Left renal cortex interstitium (tissue), 4 donors: Measurements from ENCODE around the gene GSK3B. TPM values are rescaled to one million over a fixed set of nuclear protein-coding genes. Genes with fewer than 3 reads are reported as not detected.

Source experiments
- DNase-seq, 4 donors: peaks; one replicate each; pipeline ENCODE4 v3.0.0-alpha.2; 2013; ENCODE audit warnings: low read depth in 4 of 4, low spot score in 2 of 4, missing footprints in 1 of 4
- polyA plus RNA-seq, 4 donors: library from polyadenylated mRNA; unstranded; fragments of 120-200 nt; gene quantifications; one replicate each; pipeline ENCODE4 v1.2.1, GENCODE V29; 2013; ENCODE audit not compliant: insufficient read length in 4 of 4

The GSK3B gene
- polyA plus RNA-seq, 4 donors = 43.3 to 48.6 (median 44.2) TPM

DNA sequence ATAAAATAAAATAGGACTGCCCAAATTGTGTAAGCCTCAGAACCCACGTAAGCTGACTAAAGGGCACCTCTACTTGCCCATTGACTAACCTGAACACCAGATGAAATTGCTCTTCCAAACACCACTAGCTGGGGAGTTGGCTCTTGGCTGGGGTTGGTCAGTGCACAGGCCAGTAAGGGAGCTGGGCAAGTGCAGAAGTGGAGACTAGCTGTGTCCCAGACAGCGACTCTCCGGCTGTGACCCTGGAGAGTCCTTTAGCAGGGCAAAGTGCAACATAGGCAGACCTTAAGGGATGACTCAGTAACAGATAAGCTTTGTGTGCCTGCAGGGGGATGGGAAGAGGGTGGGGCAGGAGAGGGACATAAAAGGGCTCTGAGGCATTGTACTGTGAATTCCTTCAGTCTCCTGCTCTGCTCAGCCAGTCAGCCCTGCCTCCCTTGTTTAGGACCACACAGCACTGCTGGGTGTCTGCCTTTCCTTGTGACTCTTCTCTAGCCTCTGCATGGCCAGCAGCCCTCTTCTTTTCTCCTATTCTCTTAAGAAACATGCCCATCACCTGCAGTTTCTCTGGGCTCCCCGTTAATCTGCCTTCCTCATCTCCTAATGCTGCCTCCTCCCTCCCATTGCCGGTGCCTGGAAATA lies 299.2 kb downstream of the GSK3B start:
- DNase-seq = no peak

DNA sequence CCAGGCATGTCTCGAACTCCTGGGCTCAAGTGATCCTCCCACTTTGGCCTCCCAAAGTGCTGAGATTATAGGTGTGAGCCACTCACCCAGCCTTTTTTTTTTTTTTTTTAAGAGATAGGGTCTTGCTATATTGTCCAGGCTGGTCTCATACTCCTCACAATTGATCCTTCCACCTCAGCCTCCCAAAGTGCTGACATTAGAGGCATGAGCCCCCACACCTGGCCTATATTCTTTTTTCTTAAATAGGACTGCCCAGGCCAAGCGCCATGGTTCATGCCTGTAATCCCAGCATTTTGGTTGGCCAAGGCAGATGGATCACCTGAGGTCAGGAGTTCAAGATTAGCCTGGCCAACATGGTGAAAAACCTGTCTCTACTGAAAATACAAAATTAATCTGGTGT lies 299.8 kb downstream of the GSK3B start:
- no peak for DNase-seq

DNA sequence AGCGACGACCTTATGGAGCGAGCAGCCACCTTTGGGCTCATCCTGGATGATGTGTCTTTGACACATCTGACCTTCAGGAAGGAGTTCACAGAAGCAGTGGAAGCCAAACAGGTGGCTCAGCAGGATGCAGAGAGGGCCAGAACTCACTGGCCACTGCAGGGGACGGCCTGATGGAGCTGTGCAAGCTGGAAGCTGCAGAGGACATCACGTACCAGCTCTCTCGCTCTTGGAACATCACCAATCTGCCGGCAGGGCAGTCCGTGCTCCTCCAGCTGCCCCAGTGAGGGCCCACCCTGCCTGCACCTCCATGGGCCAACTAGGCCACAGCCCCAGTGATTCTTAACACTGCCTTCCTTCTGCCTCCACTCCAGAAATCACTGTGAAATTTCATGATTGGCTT lies 302.0 kb downstream of the GSK3B start:
- no peak for DNase-seq

DNA sequence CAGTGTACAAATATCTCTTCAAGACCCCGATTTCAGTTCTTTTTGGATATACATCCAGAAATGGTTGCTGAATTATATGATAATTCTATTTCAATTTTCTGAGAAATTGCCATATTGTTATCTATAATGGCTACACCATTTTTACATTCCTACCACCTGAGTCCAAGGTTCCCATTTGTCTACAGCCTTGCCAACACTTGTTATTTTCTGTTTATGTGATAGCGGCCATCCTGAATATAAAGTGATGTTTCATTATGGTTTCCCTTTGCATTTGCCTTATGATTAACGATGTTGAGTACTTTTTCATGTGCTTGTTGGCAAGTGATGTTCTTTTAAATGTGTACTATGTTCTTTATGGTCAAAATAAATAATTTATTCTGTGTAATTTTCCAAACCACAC lies 303.9 kb downstream of the GSK3B start:
- no peak for DNase-seq

DNA sequence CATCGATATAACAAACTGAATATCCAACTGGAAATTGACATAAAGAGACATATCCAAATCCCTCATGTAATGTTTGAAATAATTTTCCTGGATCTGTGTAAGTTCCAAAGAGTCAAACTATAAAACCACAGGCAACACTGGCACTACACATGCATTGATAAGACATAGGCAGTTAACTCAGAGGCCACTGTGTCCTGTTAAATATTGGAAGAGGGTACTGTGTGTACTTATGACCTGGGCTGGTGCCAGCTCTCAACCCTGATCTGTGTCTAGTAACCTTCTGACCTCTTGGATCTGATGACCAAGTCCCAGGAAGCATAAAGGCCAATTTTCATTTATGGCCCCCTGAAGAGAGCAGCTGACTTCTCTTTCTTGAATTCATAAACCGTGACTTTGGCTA lies 307.8 kb downstream of the GSK3B start:
- DNase-seq = no peak

DNA sequence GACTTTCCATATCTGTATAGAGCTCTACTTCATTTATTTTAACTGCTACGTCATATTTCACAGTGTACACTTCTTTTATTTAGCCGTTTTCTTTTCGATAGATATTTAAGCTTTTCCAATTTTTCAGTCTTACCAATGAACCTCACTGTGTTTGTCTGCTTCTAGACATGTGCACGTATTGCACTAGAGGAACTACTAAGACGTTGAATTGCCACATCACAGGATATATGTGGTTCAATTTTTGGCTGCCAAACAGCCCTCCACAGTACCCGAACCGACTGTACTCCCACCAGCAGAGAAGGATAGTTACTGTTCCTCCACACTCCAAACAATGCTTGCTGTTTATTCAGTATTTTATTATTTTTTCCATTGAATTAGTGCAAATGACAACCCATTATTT lies 310.4 kb downstream of the GSK3B start:
- no peak for DNase-seq

DNA sequence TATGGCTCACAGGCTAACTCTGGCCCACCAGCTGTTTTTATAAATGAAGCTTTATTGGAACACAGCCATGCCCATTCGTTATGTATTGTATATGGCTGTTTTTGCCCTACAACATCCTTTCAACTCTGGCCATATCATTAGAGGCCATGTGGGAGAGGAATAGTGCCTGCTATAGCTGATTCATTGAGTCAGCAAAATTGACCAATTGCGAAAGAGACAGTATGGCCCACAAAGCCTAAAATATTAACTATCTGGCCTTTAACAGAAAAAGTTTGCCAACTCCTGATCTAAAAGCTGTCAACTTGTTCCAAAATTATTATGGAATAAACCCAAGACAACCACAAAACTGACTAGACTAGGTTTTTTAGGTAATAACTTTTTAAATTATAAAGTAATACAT lies 311.0 kb downstream of the GSK3B start:
- DNase-seq = no peak

DNA sequence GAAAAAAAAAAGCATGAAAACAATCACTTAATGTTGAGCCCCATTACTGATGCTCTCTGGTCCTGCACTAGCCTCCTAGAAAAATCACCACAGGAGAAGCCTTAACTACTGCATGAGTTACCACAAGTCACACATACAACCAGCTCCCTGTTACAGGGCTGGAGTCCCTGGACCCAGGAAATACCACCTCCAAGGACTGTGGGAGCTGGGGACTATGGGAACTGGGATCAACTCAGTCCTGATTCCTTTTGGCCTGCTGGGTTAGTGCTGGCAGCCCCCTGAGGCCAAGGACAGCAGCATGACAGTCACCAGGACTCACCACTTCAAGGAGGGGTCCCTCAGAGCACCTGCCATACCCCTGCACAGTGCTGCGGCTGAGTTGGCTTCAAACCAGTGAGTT lies 311.8 kb downstream of the GSK3B start:
- DNase-seq = no peak

DNA sequence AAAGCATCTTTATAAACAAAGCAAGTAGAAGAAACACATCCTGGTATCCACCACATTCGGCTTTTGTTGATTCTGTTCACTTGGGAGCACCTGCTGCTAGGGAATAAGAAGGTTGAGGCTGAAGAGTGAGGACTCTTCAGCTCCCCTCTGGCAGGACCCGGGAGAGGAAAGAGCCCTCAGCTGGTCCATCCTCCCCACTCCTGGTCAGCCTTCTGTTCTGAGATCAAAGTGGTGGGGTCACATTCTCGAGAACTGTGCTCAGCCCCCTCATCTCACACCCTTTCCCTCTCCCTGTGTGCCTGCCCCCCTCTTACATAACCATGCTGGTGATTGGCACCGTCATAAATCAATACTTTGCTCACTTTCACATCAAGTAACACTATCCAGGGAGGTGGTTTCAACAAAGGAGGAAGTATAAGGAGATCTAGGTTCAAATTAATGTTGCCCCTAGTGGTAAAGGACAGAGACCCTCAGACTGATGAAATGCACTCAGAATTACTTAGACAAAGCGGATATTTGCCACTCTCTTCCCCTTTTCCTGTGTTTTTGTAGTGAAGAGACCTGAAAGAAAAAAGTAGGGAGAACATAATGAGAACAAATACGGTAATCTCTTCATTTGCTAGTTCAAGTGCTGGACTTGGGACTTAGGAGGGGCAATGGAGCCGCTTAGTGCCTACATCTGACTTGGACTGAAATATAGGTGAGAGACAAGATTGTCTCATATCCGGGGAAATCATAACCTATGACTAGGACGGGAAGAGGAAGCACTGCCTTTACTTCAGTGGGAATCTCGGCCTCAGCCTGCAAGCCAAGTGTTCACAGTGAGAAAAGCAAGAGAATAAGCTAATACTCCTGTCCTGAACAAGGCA lies 312.7 kb downstream of the GSK3B start, which contains the start of gene NR1I2:
Gene NR1I2, plus strand, starts transcription at position 772 of the 869 bp plus-strand sequence.
- no peak for DNase-seq

DNA sequence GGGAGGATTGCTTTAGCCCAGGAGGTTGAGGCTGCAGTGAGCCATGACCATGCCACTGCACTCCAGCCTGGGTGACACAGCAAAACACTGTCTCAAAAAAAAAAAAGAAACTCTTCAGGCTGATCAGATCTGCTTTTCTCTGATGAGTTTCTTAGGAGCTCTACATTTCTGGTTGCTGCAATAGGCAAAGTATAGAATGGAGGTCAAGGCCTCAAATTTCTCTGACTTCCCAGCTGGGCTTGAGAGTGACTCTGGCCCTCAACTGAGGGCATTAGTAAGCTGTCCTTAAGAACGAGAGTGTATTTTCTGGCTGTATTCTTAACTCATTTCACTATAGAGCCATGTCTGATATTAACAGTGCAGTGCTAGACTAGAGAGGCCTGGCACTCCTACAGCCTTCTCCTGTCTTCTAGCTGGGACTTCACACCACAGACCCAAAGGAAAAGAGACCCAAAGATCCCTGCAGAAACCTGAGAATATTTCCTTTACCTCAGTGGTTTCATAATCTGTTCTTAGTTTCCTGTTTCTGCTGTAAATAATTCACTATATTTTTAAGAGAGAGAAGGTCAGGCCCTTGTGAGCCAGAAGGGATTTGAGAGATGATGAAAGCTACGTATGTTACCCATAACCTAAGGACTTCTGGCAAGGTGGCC lies 314.4 kb downstream of the GSK3B start:
- no peak for DNase-seq

DNA sequence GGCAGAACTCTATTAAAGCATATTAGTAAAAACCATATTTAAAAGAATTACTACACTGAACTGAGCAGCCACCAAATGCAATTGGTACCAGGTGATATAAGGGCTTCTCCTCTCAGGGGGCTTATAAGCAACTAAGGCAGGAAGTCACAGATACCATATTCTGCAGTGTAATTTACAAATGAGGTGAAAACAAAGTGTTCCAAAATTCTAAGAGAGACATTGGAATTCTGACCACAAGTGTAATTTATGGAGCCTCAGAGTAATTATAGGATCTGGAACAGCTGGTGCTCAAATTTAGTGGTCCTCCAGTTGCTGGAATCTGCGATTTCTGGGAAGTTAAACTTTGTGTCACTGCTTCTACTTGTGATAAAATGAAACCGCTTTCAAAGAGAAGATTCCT lies 315.4 kb downstream of the GSK3B start:
- peak in 1 of 4 donors; percentile 16 for DNase-seq

DNA sequence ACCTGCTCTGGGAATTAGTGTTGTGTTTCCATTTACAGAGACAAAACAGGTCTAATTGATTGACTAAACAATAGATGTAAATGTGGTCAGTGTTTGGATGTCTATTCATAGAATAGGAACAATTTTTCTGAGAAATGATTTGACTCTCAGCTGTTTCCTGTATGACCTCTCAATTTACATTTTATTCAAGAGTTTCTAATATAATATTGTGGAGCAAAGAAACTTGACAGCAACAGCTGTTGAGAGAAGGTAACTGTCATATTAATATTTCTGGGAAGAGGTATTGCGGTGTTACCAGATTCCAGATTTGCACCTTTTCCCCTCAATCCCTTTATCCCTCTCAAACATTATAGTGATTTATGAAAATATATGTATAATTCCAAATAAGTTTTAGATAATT lies 316.1 kb downstream of the GSK3B start:
- no peak for DNase-seq

DNA sequence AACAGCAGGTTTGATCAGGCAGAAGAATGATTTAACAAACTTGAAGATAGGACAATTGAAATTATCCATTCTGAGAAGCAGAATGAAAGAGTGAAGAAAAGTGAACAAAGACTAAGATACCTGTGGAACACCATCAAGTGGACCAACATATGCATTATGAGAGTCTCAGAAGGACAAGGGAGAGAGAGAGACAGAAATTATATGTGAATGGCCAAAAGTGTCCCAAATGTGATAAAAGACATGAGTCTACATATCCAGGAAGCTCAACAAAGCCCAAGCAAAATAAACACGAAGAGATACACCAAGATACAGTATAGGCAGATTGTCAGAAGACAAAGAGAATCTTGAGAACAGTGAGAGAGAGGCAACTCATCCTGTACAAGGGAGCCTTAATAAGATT lies 317.9 kb downstream of the GSK3B start:
- no peak for DNase-seq

DNA sequence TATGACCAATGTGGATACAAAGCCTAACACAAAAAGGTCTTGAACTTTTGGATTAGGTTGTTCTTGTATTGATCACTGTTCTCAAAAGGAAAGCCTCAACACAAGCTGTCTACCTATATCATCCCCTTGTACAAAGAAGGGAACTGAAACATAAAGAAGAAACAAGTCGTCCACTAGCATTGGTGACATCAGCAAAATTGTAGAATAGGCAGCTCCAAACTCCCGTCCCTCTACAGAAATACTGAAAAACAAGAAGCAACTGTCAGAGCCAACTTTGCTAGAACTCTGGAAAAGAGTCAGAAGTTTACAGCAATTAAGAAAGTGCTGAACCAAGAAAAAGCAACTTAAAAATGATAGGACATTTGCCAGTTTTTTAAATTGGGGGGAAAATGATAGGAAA lies 319.8 kb downstream of the GSK3B start:
- no peak for DNase-seq

Other genes starting within 250 kb of the GSK3B start
- 1 to 10 TPM; 2.6 to 3.1 (median 2.7) TPM for gene GPR156, start 190.8 kb upstream of the GSK3B start, polyA plus RNA-seq